Heart left ventricle (tissue), 16 donors: ENCODE measurements around the gene SEPTIN3. TPM values are rescaled to one million over a fixed set of nuclear protein-coding genes. Genes with fewer than 3 reads are reported as not detected.
"Not testable (repeated sequence)": the region's sequence is repeated elsewhere in the genome, so short reads cannot be mapped to it uniquely, and the experiment has no call there.

Experiments used
- ATAC-seq, 4 donors: fragments of 200-7000 bp; cut with Tn5 transposase; one replicate each; pipeline ENCODE4 v1.9.1; 2020 to 2022; ENCODE audit warnings: moderate library complexity in 4 of 4, mild to moderate bottlenecking in 3 of 4, moderate number of reproducible peaks in 1 of 4
- DNase-seq, 5 donors: peaks; one replicate each; pipeline ENCODE4 v3.0.0-alpha.2; 2020
- H3K27ac ChIP-seq, 12 donors: fragments of 200-600 bp; sonication (generic) in 4 of 12; one replicate each; pipeline versions ENCODE4 v1.5.0 to v1.8.0; 2016 to 2022; ENCODE audit warnings: mild to moderate bottlenecking in 2 of 12
- H3K27me3 ChIP-seq, 9 donors: fragments of 200-600 bp; sonication (generic) in 2 of 9; one replicate each; pipeline versions ENCODE4 v1.5.1 to v1.8.0; 2016 to 2022; ENCODE audit warnings: mild to moderate bottlenecking in 3 of 9
- H3K36me3 ChIP-seq, 9 donors: fragments of 200-600 bp; sonication (generic) in 2 of 9; one replicate each; pipeline versions ENCODE4 v1.5.0 to v1.8.0; 2018 to 2022; ENCODE audit warnings: mild to moderate bottlenecking in 2 of 9
- H3K4me1 ChIP-seq, 12 donors: fragments of 200-600 bp; sonication (generic) in 4 of 12; one replicate each; pipeline versions ENCODE4 v1.5.0 to v1.8.0; 2016 to 2022; ENCODE audit warnings: mild to moderate bottlenecking in 3 of 12
- H3K4me3 ChIP-seq, 12 donors: fragments of 200-600 bp; sonication (generic) in 4 of 12; one replicate each; pipeline versions ENCODE4 v1.5.0 to v1.8.0; 2017 to 2022; ENCODE audit warnings: mild to moderate bottlenecking in 9 of 12, moderate library complexity in 4 of 12
- H3K9me3 ChIP-seq, 12 donors: fragments of 200-600 bp; sonication (generic) in 4 of 12; one replicate each; pipeline versions ENCODE4 v1.5.0 to v1.8.0; 2016 to 2022; ENCODE audit warnings: mild to moderate bottlenecking in 1 of 12
- CTCF ChIP-seq, 12 donors: fragments of 200-600 bp; sonication (generic) in 4 of 12; IDR thresholded peaks; one replicate each; pipeline versions ENCODE4 v1.5.0 to v1.8.0; 2018 to 2022; ENCODE audit warnings: antibody characterized with exemption in 12 of 12, mild to moderate bottlenecking in 5 of 12
- POLR2A ChIP-seq, 2 donors: fragments of 450-650 bp; IDR thresholded peaks; one replicate each; pipeline ENCODE4 v1.6.1; 2017; ENCODE audit warnings: antibody characterized with exemption in 2 of 2, mild to moderate bottlenecking in 2 of 2, moderate library complexity in 2 of 2
- WGBS, 4 donors: extraction: QIAGEN DNeasy Blood & Tissue Kit in 2 of 4; methylation state at CpG; one replicate each; pipeline versions ENCODE4 v1.1.5 to v1.1.7; 2013 to 2018; 5-methylcytosine and 5-hydroxymethylcytosine counted together
- intact Hi-C, 10 donors: fragments of 100-400 bp; cut with DNase I; formaldehyde crosslinking; loops; one replicate each; pipeline versions ENCODE4 v1.11.1 to v1.14.2; 2022
- polyA plus RNA-seq, 2 donors: library from polyadenylated mRNA; stranded (reverse); fragments of 200-250 nt; gene quantifications; one replicate each; pipeline ENCODE4 v1.2.3, GENCODE V29; 2013
- total RNA-seq, 9 donors: library from RNA; depleted of rRNA in 2 of 9; stranded (reverse); fragments of >200 nt in 2 of 9; fragmentation: NEBNext Ultra II Directional in 3 of 9; extraction: Animal tissue kit (Norgen Biotek cat#: 25700) in 3 of 9; gene quantifications; one replicate each; pipeline versions ENCODE4 v1.1.0 to v1.2.4, GENCODE V29; 2016 to 2023
- donor health status: ischemic (EF 13 %, LVEDD 7.1; RV severe dilation, severe dysfunction).
- donor health status: healthy with polysubstance abuse.
- donor health status: DM: no; HTN: yes; CAD: no.
- donor health status: DM: no; HTN: no; CAD: no.
- donor health status: ischemic (EF 25% LVEDD 6.9; RV normal size, moderate dysfunction).
- donor health status: ischemic (EF 25% LVEDD 5.7; RV mildly dilated, moderate dysfunction).
- donor health status: healthy.
- donor health status: DM: yes; HTN: yes; CAD: no.
- donor health status: ischemic (EF 35%, LVEDD 5.7; RV mildly dilated, moderate dysfunction).
- donor health status: nonischemic (EF 11% LVEDD 7.7; RV severe dilation, severe dysfunction).
- donor health status: DM: yes; HTN: yes; CAD: no.
- donor health status: PGD.
- donor health status: ischemic (EF 29% LVEDD 5.4; RV normal size, mild dysfunction).
- donor health status: nonischemic (EF 23%, LVEDD 6.1; RV moderate dilation, normal function).

The SEPTIN3 gene
- total and polyA plus RNA-seq, 11 donors = 0.03 to 0.53 (median 0.13) TPM; not detected in 3

GRCh38 chr22:41943661-41944209 lies 25.5 kb upstream of the SEPTIN3 start:
- DNase-seq (no peak), ATAC-seq (no peak)
- 56 to 67% (median 58%) methylated on average over 8 to 9 of the region's 9 CpGs for WGBS, 4 donors
- TF ChIP-seq CTCF (IDR thresholded peaks at IDR 0.05) (no peak), POLR2A (IDR thresholded peaks at IDR 0.05) (no peak)
- Histone ChIP-seq H3K27ac (no peak overlapping the region), H3K27me3 (no peaks in the 10 kb centered on the region), H3K4me1 (peaks cover 0 to 53% (median 17%) of the 10 kb centered on the region in 12 donors), H3K9me3 (no peaks in the 10 kb centered on the region), H3K4me3 (no peak overlapping the region), H3K36me3 (no peaks in the 10 kb centered on the region)
- intact Hi-C loops = loop anchor here in 3 of 10 donors (2.0 to 5.0 kb wide), 3 partner anchors 121 to 247 kb away; no protein-coding TSS in a partner anchor

- Histone ChIP-seq H3K27me3 (peaks cover 0 to 4% (median 0%) of the 10 kb centered on the region in 9 donors), H3K27ac (peak within 1 kb of the TSS in 4 of 12 donors; percentile 3 to 50 (median 29)), H3K9me3 (no peaks in the 10 kb centered on the region), H3K4me3 (peak within 1 kb of the TSS; percentile 50 to 79 (median 69)), H3K4me1 (peaks cover 0 to 31% (median 9%) of the 10 kb centered on the region in 12 donors), H3K36me3 (no peaks in the 10 kb centered on the region)
- 2 to 4% (median 2%) methylated on average over 16 to 56 of the region's 56 CpGs for WGBS, 4 donors
- DNase-seq (peak; percentile 92 to 94 (median 93)), ATAC-seq (peak; percentile 96 to 99 (median 98))
- no peak for TF ChIP-seq POLR2A (IDR thresholded peaks at IDR 0.05)
- peak in 1 of 12 donors; percentile 1 for TF ChIP-seq CTCF (IDR thresholded peaks at IDR 0.05)
- intact Hi-C loops = no loop called here
These were observed 22.4 kb upstream of the SEPTIN3 start, which contains the start of gene CENPM for GRCh38 chr22:41946629-41947423. Gene CENPM (minus strand): TSS chr22:41947152. CDS start chr22:41947076, 76 bp downstream.

- Histone ChIP-seq H3K36me3 (no peaks in the 10 kb centered on the region), H3K27ac (peak overlapping the region in 3 of 12 donors; percentile 3 to 50 (median 34)), H3K27me3 (peaks cover 0 to 7% (median 0%) of the 10 kb centered on the region in 9 donors), H3K4me1 (peaks cover 0 to 31% (median 9%) of the 10 kb centered on the region in 12 donors), H3K9me3 (no peaks in the 10 kb centered on the region), H3K4me3 (peak overlapping the region in 11 of 12 donors; percentile 57 to 79 (median 69))
- DNase-seq (no peak), ATAC-seq (no peak)
- intact Hi-C loops = no loop called here
- 71 to 78% (median 72%) methylated on average over 21 of the region's 21 CpGs for WGBS, 4 donors
- TF ChIP-seq POLR2A (IDR thresholded peaks at IDR 0.05) = no peak
- TF ChIP-seq CTCF (IDR thresholded peaks at IDR 0.05) = no peak
These were observed 21.7 kb upstream of the SEPTIN3 start for GRCh38 chr22:41947424-41948080.

GRCh38 chr22:41948142-41948541 lies 21.1 kb upstream of the SEPTIN3 start:
- intact Hi-C loops = no loop called here
- no peak overlapping the region for H3K4me3 ChIP-seq
- no peak for ATAC-seq

GRCh38 chr22:41948928-41949296 lies 20.3 kb upstream of the SEPTIN3 start:
- H3K27me3 ChIP-seq, DNase-seq, ATAC-seq, intact Hi-C loops, H3K27ac ChIP-seq, H3K4me3 ChIP-seq, H3K36me3 ChIP-seq, H3K9me3 ChIP-seq: not testable (repeated sequence)
- WGBS, 4 donors = 85 to 99% (median 90%) methylated on average over 8 of the region's 8 CpGs
- H3K4me1 ChIP-seq = peaks cover 0 to 21% (median 9%) of the 10 kb centered on the region in 12 donors

More at GRCh38 chr22:41948142-41948541, 21.1 kb upstream of the SEPTIN3 start:
- no peak overlapping the region for H3K27ac ChIP-seq
- H3K9me3 ChIP-seq = no peaks in the 10 kb centered on the region
- 92 to 98% (median 95%) methylated on average over 2 of the region's 2 CpGs for WGBS, 4 donors
- TF ChIP-seq CTCF (IDR thresholded peaks at IDR 0.05) (no peak), POLR2A (IDR thresholded peaks at IDR 0.05) (no peak)
- H3K4me1 ChIP-seq = peaks cover 0 to 29% (median 9%) of the 10 kb centered on the region in 12 donors
- H3K27me3 ChIP-seq = peaks cover 0 to 7% (median 0%) of the 10 kb centered on the region in 9 donors
- H3K36me3 ChIP-seq = no peaks in the 10 kb centered on the region
- no peak for DNase-seq
